IMR-90 (cell line): ENCODE data around the gene LIN28A. TPM values are rescaled to one million over a fixed set of nuclear protein-coding genes. Genes with fewer than 3 reads are reported as not detected.
A peak's percentile ranks its signal among the peaks of the same experiment; 100 is the strongest.

Source experiments
- ATAC-seq: fragments of 200-7000 bp; cut with Tn5 transposase; 2 replicates; pipeline ENCODE4 v1.9.1; 2020; ENCODE audit warnings: low read depth, mild to moderate bottlenecking, moderate library complexity
- BruUV-seq: library from RNA; stranded (reverse); fragments of 400-500 nt; replicated peaks from 2 replicates; lab custom pipeline; 2021; lab: Mats Ljungman, UMichigan
- CTCF ChIA-PET: fragments of 300-600 bp; formaldehyde crosslinking; extraction: SDS; loops from one replicate; lab custom pipeline; 2021; ENCODE audit warnings: antibody characterized with exemption; lab: Yijun Ruan, JAX
- POLR2A ChIA-PET: fragments of 300-600 bp; sonication (Branson Sonifier 250); formaldehyde crosslinking; loops from one replicate; lab custom pipeline; 2022; ENCODE audit warnings: antibody characterized with exemption; ENCODE audit not compliant: unreplicated experiment; lab: Charles Lee
- DNase-seq: peaks from one replicate; pipeline ENCODE4 v3.0.0; 2013
- H2AFZ ChIP-seq: replicated peaks from 2 replicates; pipeline ENCODE3; 2013; ENCODE audit warnings: low read length, mild to moderate bottlenecking; ENCODE audit not compliant: poor library complexity
- H2AK5ac ChIP-seq: 2 replicates; pipeline ENCODE4 v1.6.1; 2013; ENCODE audit warnings: low read depth, low read length, inconsistent platforms
- H2AK9ac ChIP-seq: replicated peaks from 2 replicates; pipeline ENCODE3; 2013; ENCODE audit warnings: mild to moderate bottlenecking, low read depth, low read length, moderate library complexity; ENCODE audit not compliant: poor library complexity
- H2BK120ac ChIP-seq: 2 replicates; pipeline ENCODE4 v1.6.1; 2013; ENCODE audit warnings: low read depth, low read length, inconsistent platforms
- H2BK15ac ChIP-seq: 3 replicates; pipeline ENCODE4 v1.6.1; 2013; ENCODE audit warnings: low read depth, low read length, inconsistent platforms
- H2BK20ac ChIP-seq: 2 replicates; pipeline ENCODE4 v1.6.1; 2013; ENCODE audit warnings: low read depth, mild to moderate bottlenecking, inconsistent platforms, low read length, moderate library complexity
- H2BK5ac ChIP-seq: 2 replicates; pipeline ENCODE4 v1.6.1; 2013; ENCODE audit warnings: mild to moderate bottlenecking, low read depth, low read length, inconsistent platforms; ENCODE audit not compliant: poor library complexity, severe bottlenecking
- H3K14ac ChIP-seq: replicated peaks from 2 replicates; pipeline ENCODE4 v1.6.1; 2013; ENCODE audit warnings: low read depth, low read length, inconsistent platforms
- H3K18ac ChIP-seq: 2 replicates; pipeline ENCODE4 v1.6.1; 2013; ENCODE audit warnings: low read depth, low read length, control low read depth
- H3K23ac ChIP-seq: 2 replicates; pipeline ENCODE4 v1.6.1; 2013; ENCODE audit warnings: low read depth, low read length, inconsistent platforms
- H3K27ac ChIP-seq: 2 replicates; pipeline ENCODE4 v1.5.1; 2013; ENCODE audit warnings: mild to moderate bottlenecking, control low read depth, low read length; ENCODE audit not compliant: insufficient read depth
- H3K27me3 ChIP-seq: 2 replicates; pipeline ENCODE4 v1.6.1; 2013; ENCODE audit warnings: low read length; ENCODE audit not compliant: control insufficient read depth, insufficient read depth
- H3K36me3 ChIP-seq: 2 replicates; pipeline ENCODE4 v1.6.1; 2013; ENCODE audit warnings: low read length, mixed read lengths; ENCODE audit not compliant: control insufficient read depth, insufficient read depth
- H3K4ac ChIP-seq: 2 replicates; pipeline ENCODE4 v1.6.1; 2013; ENCODE audit warnings: low read depth, low read length, inconsistent platforms
- H3K4me1 ChIP-seq: 2 replicates; pipeline ENCODE4 v1.6.1; 2013; ENCODE audit warnings: low read length, mixed read lengths; ENCODE audit not compliant: control insufficient read depth, insufficient read depth
- H3K4me2 ChIP-seq: 2 replicates; pipeline ENCODE4 v1.6.1; 2013; ENCODE audit warnings: low read depth, mild to moderate bottlenecking, control low read depth, low read length, moderate library complexity
- H3K4me3 ChIP-seq: 2 replicates; pipeline ENCODE4 v1.5.1; 2013; ENCODE audit warnings: low read depth, mild to moderate bottlenecking, control low read depth, low read length, moderate library complexity; ENCODE audit not compliant: insufficient read depth
- H3K56ac ChIP-seq: 2 replicates; pipeline ENCODE4 v1.6.1; 2013; ENCODE audit warnings: low read length, inconsistent platforms; ENCODE audit not compliant: insufficient read depth; ENCODE audit errors: extremely low read depth
- H3K79me1 ChIP-seq, 2 experiments: 2 replicates each; pipeline ENCODE4 v1.6.1; 2013; ENCODE audit warnings: low read length in 2 of 2, inconsistent platforms in 1 of 2, low read depth in 1 of 2
- H3K9ac ChIP-seq: 2 replicates; pipeline ENCODE4 v1.6.1; 2013; ENCODE audit warnings: low read depth, low read length, control low read depth
- H3K9me1 ChIP-seq: 2 replicates; pipeline ENCODE4 v1.6.1; 2013; ENCODE audit warnings: low read length, inconsistent platforms; ENCODE audit not compliant: insufficient read depth
- H3K9me3 ChIP-seq: 2 replicates; pipeline ENCODE4 v1.6.1; 2013; ENCODE audit warnings: low read length; ENCODE audit not compliant: control insufficient read depth, insufficient read depth
- H4K20me1 ChIP-seq: 2 replicates; pipeline ENCODE4 v1.6.1; 2013; ENCODE audit warnings: low read length, inconsistent platforms; ENCODE audit not compliant: insufficient read depth
- H4K5ac ChIP-seq: 2 replicates; pipeline ENCODE4 v1.6.1; 2013; ENCODE audit warnings: mild to moderate bottlenecking, low read depth, low read length, control low read depth
- H4K8ac ChIP-seq, 2 experiments: 2 replicates each; pipeline ENCODE4 v1.6.1; 2013; ENCODE audit warnings: low read depth in 2 of 2, low read length in 2 of 2, control low read depth in 1 of 2, inconsistent platforms in 1 of 2
- H4K91ac ChIP-seq: 2 replicates; pipeline ENCODE4 v1.6.1; 2013; ENCODE audit warnings: low read depth, low read length, inconsistent platforms; ENCODE audit not compliant: insufficient read depth
- BHLHE40 ChIP-seq: fragments of 150-350 bp; IDR thresholded peaks from 2 replicates; pipeline ENCODE4 v1.6.1; 2016; ENCODE audit warnings: mild to moderate bottlenecking, low read depth, low read length
- CEBPB ChIP-seq: IDR thresholded peaks from 2 replicates; pipeline ENCODE4 v1.6.1; 2012; ENCODE audit warnings: low read depth, low read length, improper control_type of control experiment
- CHD1 ChIP-seq: IDR thresholded peaks from 2 replicates; pipeline ENCODE4 v1.6.1; 2012; ENCODE audit warnings: low read depth, low read length, improper control_type of control experiment
- CTCF ChIP-seq: conservative IDR thresholded peaks from 2 replicates; pipeline ENCODE4 v1.5.1; 2012; ENCODE audit warnings: mild to moderate bottlenecking, low read depth, low read length, improper control_type of control experiment
- ELK1 ChIP-seq: fragments of 150-350 bp; IDR thresholded peaks from 2 replicates; pipeline ENCODE4 v1.6.1; 2016; ENCODE audit warnings: low read depth, mild to moderate bottlenecking, low read length, moderate library complexity, borderline replicate concordance
- FOS ChIP-seq: fragments of 150-350 bp; IDR thresholded peaks from 2 replicates; pipeline ENCODE4 v1.6.1; 2016; ENCODE audit warnings: low read depth, low read length
- MAFK ChIP-seq: IDR thresholded peaks from 2 replicates; pipeline ENCODE4 v1.6.1; 2012; ENCODE audit warnings: low read depth, low read length, improper control_type of control experiment
- MAZ ChIP-seq: IDR thresholded peaks from 2 replicates; pipeline ENCODE4 v1.6.1; 2012; ENCODE audit warnings: low read depth, mild to moderate bottlenecking, low read length, improper control_type of control experiment, moderate library complexity, borderline replicate concordance
- MXI1 ChIP-seq: IDR thresholded peaks from 2 replicates; pipeline ENCODE4 v1.6.1; 2012; ENCODE audit warnings: low read depth, mild to moderate bottlenecking, low read length, moderate library complexity, borderline replicate concordance
- NFE2L2 ChIP-seq: fragments of 150-350 bp; IDR thresholded peaks from 2 replicates; pipeline ENCODE4 v1.6.1; 2016; ENCODE audit warnings: low read depth, mild to moderate bottlenecking, low read length
- POLR2A ChIP-seq: IDR thresholded peaks from 2 replicates; pipeline ENCODE4 v1.6.1; 2012; ENCODE audit warnings: mild to moderate bottlenecking, low read depth, low read length
- RAD21 ChIP-seq: IDR thresholded peaks from 2 replicates; pipeline ENCODE4 v1.6.1; 2012; ENCODE audit warnings: low read length, improper control_type of control experiment
- RCOR1 ChIP-seq: IDR thresholded peaks from 2 replicates; pipeline ENCODE4 v1.6.1; 2012; ENCODE audit warnings: mild to moderate bottlenecking, low read length, improper control_type of control experiment; ENCODE audit not compliant: insufficient replicate concordance
- RFX5 ChIP-seq: IDR thresholded peaks from 2 replicates; pipeline ENCODE4 v1.8.0; 2012; ENCODE audit warnings: low read depth, mild to moderate bottlenecking, low read length, moderate library complexity
- SMC3 ChIP-seq: fragments of 150-350 bp; IDR thresholded peaks from 2 replicates; pipeline ENCODE4 v1.6.1; 2016; ENCODE audit warnings: low read depth, mild to moderate bottlenecking, antibody characterized with exemption, low read length, moderate library complexity
- USF2 ChIP-seq: fragments of 150-350 bp; IDR thresholded peaks from 2 replicates; pipeline ENCODE4 v1.6.1; 2017; ENCODE audit warnings: mild to moderate bottlenecking, antibody characterized with exemption, low read length, low read depth
- WGBS, 2 experiments: methylation state at CpG; one replicate each; pipeline versions ENCODE4 v1.1.5 to v1.1.7; 2013; ENCODE audit warnings: missing lambda C conversion rate in 2 of 2; ENCODE audit not compliant: insufficient read length in 1 of 2; ENCODE audit errors: extremely low coverage in 2 of 2; 5-methylcytosine and 5-hydroxymethylcytosine counted together
- dilution Hi-C: fragments of 300-500 bp; cut with HindIII; formaldehyde crosslinking; loops from one replicate; pipeline ENCODE4 v1.14.3; 2018; ENCODE audit warnings: low sequenced_read_pairs; ENCODE audit not compliant: unreplicated experiment
- in situ Hi-C: fragments of 300-500 bp; cut with MboI; formaldehyde crosslinking; loops from 3 replicates; pipeline ENCODE4 v1.14.3; 2019; ENCODE audit warnings: low sequenced_read_pairs, inconsistent platforms, mixed read lengths
- intact Hi-C: fragments of 100-400 bp; cut with micrococcal nuclease; formaldehyde crosslinking; loops from 2 replicates; pipeline ENCODE4 v1.10.0; 2022
- polyA plus RNA-seq, 3 experiments: library from polyadenylated mRNA; depleted of rRNA; stranded (reverse); fragments of >200 nt; gene quantifications; 2 replicates each; pipeline ENCODE4 v1.2.3, GENCODE V29; 2012; ENCODE audit warnings: low replicate concordance in 1 of 3
- total RNA-seq: library from RNA; depleted of rRNA; stranded (reverse); fragments of >200 nt; gene quantifications from 2 replicates; pipeline ENCODE4 v1.2.3, GENCODE V29; 2012

The LIN28A gene
- total and polyA plus RNA-seq, 2 of the 4 experiments (the other 2 are of a cell fraction): not detected

- no peaks in the 10 kb centered on the region for H4K20me1 ChIP-seq
- H3K36me3 ChIP-seq: no peaks in the 10 kb centered on the region
- DNase-seq: no peak
- no peak overlapping the region for H3K56ac ChIP-seq
- no peak overlapping the region for H2AK9ac ChIP-seq
- no peak overlapping the region for H2BK20ac ChIP-seq
- no peaks in the 10 kb centered on the region for H3K9me3 ChIP-seq
- no peak overlapping the region for H3K4me2 ChIP-seq
- H2AFZ ChIP-seq: peak overlapping the region; percentile 41
- no peak overlapping the region for H2BK120ac ChIP-seq
- no peak overlapping the region for H3K14ac ChIP-seq
- dilution Hi-C loops (no loop called here), in situ Hi-C loops (no loop called here), intact Hi-C loops (no loop called here)
- no peaks in the 10 kb centered on the region for H3K9me1 ChIP-seq
- peaks cover 55% of the 10 kb centered on the region for H3K27me3 ChIP-seq
- H4K91ac ChIP-seq: no peak overlapping the region
- ChIA-PET POLR2A (no interaction called here), CTCF (interaction anchor here (3.0 kb wide), 1 partner anchor 13 kb away, joined by 9 read pairs; no protein-coding TSS in a partner anchor)
- 0% methylated on average over 2 of the region's 9 CpGs; no CpG with 5 or more reads in 1 of the 2 experiments for WGBS, 2 experiments
- no peak for ATAC-seq
- H3K4ac ChIP-seq: no peak overlapping the region
- H3K27ac ChIP-seq: no peak overlapping the region
- no peak overlapping the region for H3K9ac ChIP-seq
- H3K4me3 ChIP-seq: no peak overlapping the region
- no peak overlapping the region for H3K18ac ChIP-seq
- no TSS peak for BruUV-seq
- no peak overlapping the region for H4K5ac ChIP-seq
- no peak for TF ChIP-seq ELK1
- TF ChIP-seq MAZ: no peak
- TF ChIP-seq CTCF: no peak
- TF ChIP-seq MAFK: no peak
- TF ChIP-seq FOS: no peak
- no peak for TF ChIP-seq SMC3
- no peak for TF ChIP-seq MXI1
- TF ChIP-seq POLR2A: no peak
- no peak for TF ChIP-seq RCOR1
- no peak for TF ChIP-seq NFE2L2
- no peak for TF ChIP-seq RAD21
- no peak for TF ChIP-seq CEBPB
- TF ChIP-seq USF2: no peak
- TF ChIP-seq CHD1: no peak
- no peak for TF ChIP-seq RFX5
- TF ChIP-seq BHLHE40: no peak
- H2BK15ac ChIP-seq: no peak overlapping the region
- no peaks in the 10 kb centered on the region; the same call in 1 of the 2 replicates for H3K4me1 ChIP-seq
- no peak overlapping the region for H3K23ac ChIP-seq
- no peak overlapping the region for H4K8ac ChIP-seq
- no peak overlapping the region for H2AK5ac ChIP-seq
- no peak overlapping the region for H2BK5ac ChIP-seq
- no peaks in the 10 kb centered on the region for H3K79me1 ChIP-seq
Observed at GRCh38 chr1:26364956-26365355, 45.7 kb upstream of the LIN28A start.
